Measurements from ENCODE around the gene NUDT3.
"Not testable (repeated sequence)": the region's sequence is repeated elsewhere in the genome, so short reads cannot be mapped to it uniquely, and the experiment has no call there.

NUDT3 gene

GRCh38 chr6:34285448-34286164, 106.9 kb downstream of the NUDT3 start:
- no peak for DNase-seq (ENCODE audit: low read depth)

GRCh38 chr6:34284563-34285447, 107.7 kb downstream of the NUDT3 start:
- DNase-seq (ENCODE audit: low read depth) = no peak

- no peak for DNase-seq (ENCODE audit: low read depth)
These were observed 110.7 kb downstream of the NUDT3 start for GRCh38 chr6:34281702-34282334.

GRCh38 chr6:34280216-34280615, 112.3 kb downstream of the NUDT3 start:
- DNase-seq (ENCODE audit: low read depth) = no peak

GRCh38 chr6:34278833-34279232, 113.6 kb downstream of the NUDT3 start:
- DNase-seq (ENCODE audit: low read depth) = no peak

- no peak for DNase-seq (ENCODE audit: low read depth)
These were observed 114.7 kb downstream of the NUDT3 start for GRCh38 chr6:34277763-34278112.

GRCh38 chr6:34276881-34277762, 115.3 kb downstream of the NUDT3 start:
- DNase-seq (ENCODE audit: low read depth) = no peak

GRCh38 chr6:34276191-34276590, 116.3 kb downstream of the NUDT3 start:
- DNase-seq (ENCODE audit: low read depth) = no peak

- DNase-seq (ENCODE audit: low read depth) = no peak
These were observed 117.2 kb downstream of the NUDT3 start for GRCh38 chr6:34275128-34275804.

GRCh38 chr6:34274129-34274528, 118.3 kb downstream of the NUDT3 start:
- no peak for DNase-seq (ENCODE audit: low read depth)

- DNase-seq (ENCODE audit: low read depth) = no peak
These were observed 119.1 kb downstream of the NUDT3 start for GRCh38 chr6:34273242-34273805.

- DNase-seq (ENCODE audit: low read depth) = no peak
These were observed 120.2 kb downstream of the NUDT3 start for GRCh38 chr6:34272013-34272926.

GRCh38 chr6:34269658-34270341, 122.7 kb downstream of the NUDT3 start:
- DNase-seq (ENCODE audit: low read depth) = not testable (repeated sequence)

- not testable (repeated sequence) for DNase-seq (ENCODE audit: low read depth)
These were observed 123.3 kb downstream of the NUDT3 start for GRCh38 chr6:34269132-34269531.

GRCh38 chr6:34267746-34268145, 124.7 kb downstream of the NUDT3 start:
- DNase-seq (ENCODE audit: low read depth) = no peak

- not testable (repeated sequence) for DNase-seq (ENCODE audit: low read depth)
These were observed 129.0 kb downstream of the NUDT3 start for GRCh38 chr6:34263484-34263883.

- no peak for DNase-seq (ENCODE audit: low read depth)
These were observed 131.7 kb downstream of the NUDT3 start for GRCh38 chr6:34260576-34261267.

GRCh38 chr6:34259529-34260069, 132.9 kb downstream of the NUDT3 start:
- no peak for DNase-seq (ENCODE audit: low read depth)

Data from HS-27A (cell line).